Measurements from ENCODE around the gene PAFAH1B1.

PAFAH1B1 gene

DNA sequence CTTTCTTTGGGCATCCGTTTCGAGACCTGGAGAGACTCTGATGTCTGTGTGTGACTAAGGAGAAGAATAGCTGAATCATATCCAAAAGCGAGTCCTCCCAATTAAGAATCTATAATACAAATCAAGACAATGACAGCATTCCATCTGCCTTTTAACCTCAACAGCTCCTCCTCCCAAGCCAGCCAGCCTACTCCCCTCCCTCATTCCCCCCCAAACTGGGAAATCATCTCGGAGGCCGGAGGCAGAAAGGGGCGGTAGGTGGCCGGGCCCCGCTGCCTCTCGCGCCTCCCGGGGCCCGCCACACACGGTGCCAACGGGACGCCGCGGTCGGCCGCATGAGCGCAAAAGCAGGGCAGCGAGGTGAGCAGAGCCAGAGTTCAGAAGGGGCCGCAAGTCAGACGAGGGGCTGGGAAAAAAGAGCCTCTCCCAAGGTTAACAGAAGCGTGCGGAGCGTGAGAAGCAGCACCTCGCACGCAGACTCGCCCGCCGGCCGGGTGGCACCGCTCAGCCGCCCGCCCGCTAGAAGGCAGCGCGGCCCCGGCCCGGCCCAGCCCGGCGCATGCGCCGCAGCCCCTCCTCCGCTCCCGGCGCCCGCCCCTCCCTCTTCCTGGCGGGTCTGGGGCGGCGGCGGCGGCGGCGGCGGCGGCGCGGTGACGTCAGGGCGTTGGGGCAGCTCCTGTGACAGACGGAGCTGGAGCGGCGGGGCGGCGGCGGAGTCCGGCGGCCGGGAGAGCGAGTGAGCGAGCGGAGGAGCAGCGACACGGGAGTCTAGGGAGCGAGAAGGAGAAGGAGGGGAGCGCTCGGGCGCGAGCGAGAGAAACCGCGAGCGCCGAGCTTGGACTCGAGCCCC, at the start of gene PAFAH1B1 (continued):
- TF ChIP-seq ZNF274 (IDR thresholded peaks at IDR 0.05; ENCODE audit: low read length) (no peak), ZNF274 (tag by site-specific recombination; IDR thresholded peaks at IDR 0.05; ENCODE audit: borderline replicate concordance) (no peak), ZNF350 (tag by site-specific recombination; IDR thresholded peaks at IDR 0.05) (no peak), ZNF514 (tag by site-specific recombination; IDR thresholded peaks at IDR 0.05) (no peak), ZNF24 (tag by site-specific recombination; IDR thresholded peaks at IDR 0.05) (no peak), ZNF776 (tag by site-specific recombination; IDR thresholded peaks at IDR 0.05; ENCODE audit: borderline replicate concordance) (no peak), HOXA7 (CRISPR knock-in tag; IDR thresholded peaks at IDR 0.05; ENCODE audit: borderline replicate concordance) (no peak), SCRT2 (tag by site-specific recombination; IDR thresholded peaks at IDR 0.05) (no peak), GLI2 (tag by site-specific recombination; IDR thresholded peaks at IDR 0.05; ENCODE audit: borderline replicate concordance, low read depth) (no peak), ZNF211 (tag by site-specific recombination; IDR thresholded peaks at IDR 0.05; ENCODE audit: low read depth) (no peak), SCRT1 (tag by site-specific recombination; IDR thresholded peaks at IDR 0.05; ENCODE audit: borderline replicate concordance) (no peak), ZNF747 (tag by site-specific recombination; IDR thresholded peaks at IDR 0.05) (no peak), ZFP3 (tag by site-specific recombination; IDR thresholded peaks at IDR 0.05; ENCODE audit: low read depth) (no peak), ZNF239 (tag by site-specific recombination; IDR thresholded peaks at IDR 0.05) (peak; percentile 49; the same call in 1 of the 2 replicates), ZBTB8A (tag by site-specific recombination; IDR thresholded peaks at IDR 0.05) (peak; percentile 97), KLF16 (tag by site-specific recombination; IDR thresholded peaks at IDR 0.05) (peak; percentile 71), ZNF423 (tag by site-specific recombination; IDR thresholded peaks at IDR 0.05) (no peak), ZNF221 (tag by site-specific recombination; IDR thresholded peaks at IDR 0.05; ENCODE audit: borderline replicate concordance) (no peak), OVOL3 (tag by site-specific recombination; IDR thresholded peaks at IDR 0.05) (no peak), YY2 (tag by site-specific recombination; IDR thresholded peaks at IDR 0.05) (no peak), ZNF585B (tag by site-specific recombination; IDR thresholded peaks at IDR 0.05) (no peak), ZBTB1 (tag by site-specific recombination; IDR thresholded peaks at IDR 0.05) (no peak), ZBTB20 (tag by site-specific recombination; IDR thresholded peaks at IDR 0.05) (peak; percentile 98), ZNF202 (tag by site-specific recombination; IDR thresholded peaks at IDR 0.05; ENCODE audit: borderline replicate concordance) (0 out of 2 replicates have a peak, but pooled peaks have one; percentile 60), ZFP37 (tag by site-specific recombination; IDR thresholded peaks at IDR 0.05) (no peak)
- TF ChIP-seq, protein P1, sequence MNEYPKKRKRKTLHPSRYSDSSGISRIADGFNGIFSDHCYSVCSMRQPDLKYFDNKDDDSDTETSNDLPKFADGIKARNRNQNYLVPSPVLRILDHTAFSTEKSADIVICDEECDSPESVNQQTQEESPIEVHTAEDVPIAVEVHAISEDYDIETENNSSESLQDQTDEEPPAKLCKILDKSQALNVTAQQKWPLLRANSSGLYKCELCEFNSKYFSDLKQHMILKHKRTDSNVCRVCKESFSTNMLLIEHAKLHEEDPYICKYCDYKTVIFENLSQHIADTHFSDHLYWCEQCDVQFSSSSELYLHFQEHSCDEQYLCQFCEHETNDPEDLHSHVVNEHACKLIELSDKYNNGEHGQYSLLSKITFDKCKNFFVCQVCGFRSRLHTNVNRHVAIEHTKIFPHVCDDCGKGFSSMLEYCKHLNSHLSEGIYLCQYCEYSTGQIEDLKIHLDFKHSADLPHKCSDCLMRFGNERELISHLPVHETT (tag by site-specific recombination; IDR thresholded peaks at IDR 0.05), result no peak; the same call in 1 of the 2 replicates
- TF ChIP-seq, protein P2, sequence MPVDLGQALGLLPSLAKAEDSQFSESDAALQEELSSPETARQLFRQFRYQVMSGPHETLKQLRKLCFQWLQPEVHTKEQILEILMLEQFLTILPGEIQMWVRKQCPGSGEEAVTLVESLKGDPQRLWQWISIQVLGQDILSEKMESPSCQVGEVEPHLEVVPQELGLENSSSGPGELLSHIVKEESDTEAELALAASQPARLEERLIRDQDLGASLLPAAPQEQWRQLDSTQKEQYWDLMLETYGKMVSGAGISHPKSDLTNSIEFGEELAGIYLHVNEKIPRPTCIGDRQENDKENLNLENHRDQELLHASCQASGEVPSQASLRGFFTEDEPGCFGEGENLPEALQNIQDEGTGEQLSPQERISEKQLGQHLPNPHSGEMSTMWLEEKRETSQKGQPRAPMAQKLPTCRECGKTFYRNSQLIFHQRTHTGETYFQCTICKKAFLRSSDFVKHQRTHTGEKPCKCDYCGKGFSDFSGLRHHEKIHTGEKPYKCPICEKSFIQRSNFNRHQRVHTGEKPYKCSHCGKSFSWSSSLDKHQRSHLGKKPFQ (tag by site-specific recombination; IDR thresholded peaks at IDR 0.05), result no peak
- TF ChIP-seq, protein P3, sequence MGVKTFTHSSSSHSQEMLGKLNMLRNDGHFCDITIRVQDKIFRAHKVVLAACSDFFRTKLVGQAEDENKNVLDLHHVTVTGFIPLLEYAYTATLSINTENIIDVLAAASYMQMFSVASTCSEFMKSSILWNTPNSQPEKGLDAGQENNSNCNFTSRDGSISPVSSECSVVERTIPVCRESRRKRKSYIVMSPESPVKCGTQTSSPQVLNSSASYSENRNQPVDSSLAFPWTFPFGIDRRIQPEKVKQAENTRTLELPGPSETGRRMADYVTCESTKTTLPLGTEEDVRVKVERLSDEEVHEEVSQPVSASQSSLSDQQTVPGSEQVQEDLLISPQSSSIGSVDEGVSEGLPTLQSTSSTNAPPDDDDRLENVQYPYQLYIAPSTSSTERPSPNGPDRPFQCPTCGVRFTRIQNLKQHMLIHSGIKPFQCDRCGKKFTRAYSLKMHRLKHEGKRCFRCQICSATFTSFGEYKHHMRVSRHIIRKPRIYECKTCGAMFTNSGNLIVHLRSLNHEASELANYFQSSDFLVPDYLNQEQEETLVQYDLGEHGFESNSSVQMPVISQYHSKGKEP (tag by site-specific recombination; IDR thresholded peaks at IDR 0.05), result no peak
- TF ChIP-seq, protein P4, sequence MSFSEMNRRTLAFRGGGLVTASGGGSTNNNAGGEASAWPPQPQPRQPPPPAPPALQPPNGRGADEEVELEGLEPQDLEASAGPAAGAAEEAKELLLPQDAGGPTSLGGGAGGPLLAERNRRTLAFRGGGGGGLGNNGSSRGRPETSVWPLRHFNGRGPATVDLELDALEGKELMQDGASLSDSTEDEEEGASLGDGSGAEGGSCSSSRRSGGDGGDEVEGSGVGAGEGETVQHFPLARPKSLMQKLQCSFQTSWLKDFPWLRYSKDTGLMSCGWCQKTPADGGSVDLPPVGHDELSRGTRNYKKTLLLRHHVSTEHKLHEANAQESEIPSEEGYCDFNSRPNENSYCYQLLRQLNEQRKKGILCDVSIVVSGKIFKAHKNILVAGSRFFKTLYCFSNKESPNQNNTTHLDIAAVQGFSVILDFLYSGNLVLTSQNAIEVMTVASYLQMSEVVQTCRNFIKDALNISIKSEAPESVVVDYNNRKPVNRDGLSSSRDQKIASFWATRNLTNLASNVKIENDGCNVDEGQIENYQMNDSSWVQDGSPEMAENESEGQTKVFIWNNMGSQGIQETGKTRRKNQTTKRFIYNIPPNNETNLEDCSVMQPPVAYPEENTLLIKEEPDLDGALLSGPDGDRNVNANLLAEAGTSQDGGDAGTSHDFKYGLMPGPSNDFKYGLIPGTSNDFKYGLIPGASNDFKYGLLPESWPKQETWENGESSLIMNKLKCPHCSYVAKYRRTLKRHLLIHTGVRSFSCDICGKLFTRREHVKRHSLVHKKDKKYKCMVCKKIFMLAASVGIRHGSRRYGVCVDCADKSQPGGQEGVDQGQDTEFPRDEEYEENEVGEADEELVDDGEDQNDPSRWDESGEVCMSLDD (tag by site-specific recombination; IDR thresholded peaks at IDR 0.05), result 0 out of 2 replicates have a peak, but pooled peaks have one; percentile 50
- TF ChIP-seq, protein P5, sequence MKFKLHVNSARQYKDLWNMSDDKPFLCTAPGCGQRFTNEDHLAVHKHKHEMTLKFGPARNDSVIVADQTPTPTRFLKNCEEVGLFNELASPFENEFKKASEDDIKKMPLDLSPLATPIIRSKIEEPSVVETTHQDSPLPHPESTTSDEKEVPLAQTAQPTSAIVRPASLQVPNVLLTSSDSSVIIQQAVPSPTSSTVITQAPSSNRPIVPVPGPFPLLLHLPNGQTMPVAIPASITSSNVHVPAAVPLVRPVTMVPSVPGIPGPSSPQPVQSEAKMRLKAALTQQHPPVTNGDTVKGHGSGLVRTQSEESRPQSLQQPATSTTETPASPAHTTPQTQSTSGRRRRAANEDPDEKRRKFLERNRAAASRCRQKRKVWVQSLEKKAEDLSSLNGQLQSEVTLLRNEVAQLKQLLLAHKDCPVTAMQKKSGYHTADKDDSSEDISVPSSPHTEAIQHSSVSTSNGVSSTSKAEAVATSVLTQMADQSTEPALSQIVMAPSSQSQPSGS (tag by site-specific recombination; IDR thresholded peaks at IDR 0.05; ENCODE audit: low read depth), result peak; percentile 83

Measured in HEK293 (cell line).